ENCODE results near the gene LGI4.
"Not testable (repeated sequence)": the region's sequence is repeated elsewhere in the genome, so short reads cannot be mapped to it uniquely, and the experiment has no call there.

Gene LGI4

DNA sequence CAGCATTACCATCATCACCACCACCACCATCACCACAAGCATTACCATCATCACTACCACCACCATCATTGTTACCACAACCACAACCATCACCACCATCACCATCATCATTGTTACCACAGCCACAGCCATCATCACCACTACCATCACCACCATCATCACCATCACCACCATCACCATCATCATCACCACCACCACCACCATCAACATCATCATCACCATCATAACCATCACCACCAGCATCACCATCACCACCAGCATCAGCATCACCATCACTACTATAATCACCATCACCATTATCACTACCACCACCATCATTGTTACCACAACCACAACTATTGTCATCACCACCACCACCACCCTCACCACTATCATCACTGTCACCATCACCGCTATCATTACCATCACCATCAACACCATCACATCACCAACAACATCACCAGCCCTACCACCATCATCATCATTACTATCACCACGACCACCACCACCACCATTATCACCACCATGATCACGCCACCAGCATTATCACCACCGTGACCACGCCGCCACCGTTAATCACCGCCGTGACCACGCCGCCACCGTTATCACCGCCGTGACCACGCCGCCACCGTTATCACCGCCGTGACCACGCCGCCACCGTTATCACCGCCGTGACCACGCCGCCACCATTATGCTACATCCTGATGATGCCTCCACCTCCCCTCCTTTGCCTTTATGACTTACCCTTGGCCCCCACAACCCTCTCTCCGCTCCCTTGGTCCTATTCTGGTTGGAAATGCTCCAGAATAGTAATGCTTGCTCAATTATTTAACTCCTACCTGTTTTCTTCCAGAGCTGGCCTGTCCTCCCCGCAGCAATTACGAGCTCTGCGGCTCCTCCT is 29.2 kb downstream of the LGI4 start:
- no peak for DNase-seq

DNA sequence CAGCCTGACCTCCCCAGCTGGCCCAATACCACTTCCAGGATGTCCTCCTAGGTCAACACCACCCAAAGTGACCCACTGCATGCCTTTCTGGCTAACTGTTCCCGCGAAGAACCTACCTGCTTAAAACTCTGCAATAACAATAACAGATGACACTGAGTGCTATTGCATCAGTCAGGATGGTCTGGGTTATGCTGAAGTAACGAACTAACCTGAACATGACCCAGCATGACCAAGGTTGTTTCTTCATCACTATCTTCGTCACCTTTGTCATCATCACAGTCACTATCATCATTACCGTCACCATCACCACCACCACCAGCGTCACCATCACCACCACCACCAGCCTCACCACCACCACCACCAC is 29.8 kb downstream of the LGI4 start:
- DNase-seq: no peak

DNA sequence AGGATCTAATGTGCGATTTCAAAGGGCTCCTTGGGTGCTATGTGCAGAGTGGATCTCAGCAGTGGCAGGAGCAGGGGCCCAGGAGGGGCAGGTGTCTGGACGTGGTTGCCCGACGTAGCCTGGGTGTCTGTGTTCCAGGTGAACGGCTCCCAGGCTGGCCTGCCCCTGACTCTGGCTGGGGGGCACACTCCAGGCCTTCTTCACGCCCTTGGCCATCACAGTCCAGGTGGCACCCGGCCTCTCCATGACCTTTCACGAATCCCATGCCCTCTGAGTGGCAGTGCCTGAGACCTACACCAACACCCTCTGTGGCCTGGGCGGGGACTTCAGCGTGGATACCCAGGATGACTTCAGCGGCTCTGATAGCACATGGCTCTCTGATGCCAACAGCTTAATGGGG is 30.5 kb downstream of the LGI4 start:
- no peak for DNase-seq

DNA sequence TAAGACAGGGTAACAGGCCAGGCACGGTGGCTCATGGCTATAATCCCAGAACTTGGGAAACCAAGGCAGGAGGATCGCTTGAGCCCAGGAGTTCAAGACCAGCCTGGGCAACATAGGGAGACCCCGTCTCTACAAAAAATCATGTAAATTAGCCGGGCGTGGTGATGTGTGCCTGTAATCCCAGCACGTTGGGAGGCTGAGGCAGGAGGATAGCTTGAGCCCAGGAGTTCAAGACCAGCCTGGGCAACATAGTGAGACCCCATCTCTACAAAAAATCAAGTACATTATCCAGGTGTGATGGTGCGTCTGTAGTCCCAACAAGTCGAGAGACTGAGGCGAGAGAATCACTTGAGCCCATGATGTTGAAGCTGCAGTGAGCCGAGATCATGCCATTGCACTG is 31.2 kb downstream of the LGI4 start:
- DNase-seq: not testable (repeated sequence)

DNA sequence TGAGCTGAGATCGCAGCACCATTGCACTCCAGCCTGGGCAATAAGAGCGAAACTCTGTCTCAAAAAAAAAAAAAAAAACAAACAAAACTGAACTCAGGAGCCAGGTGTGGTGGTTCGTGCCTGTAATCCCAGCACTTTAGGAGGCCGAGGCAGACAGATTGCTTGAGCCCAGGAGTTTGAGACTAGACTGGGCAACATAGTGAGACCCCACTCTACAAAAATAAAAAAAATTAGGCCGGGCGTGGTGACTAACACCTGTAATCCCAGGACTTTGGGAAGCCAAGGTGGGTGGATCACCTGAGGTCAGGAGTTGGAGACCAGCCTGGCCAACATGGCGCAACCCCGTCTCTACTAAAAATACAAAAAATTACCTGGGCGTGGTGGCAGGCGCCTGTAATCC is 32.9 kb downstream of the LGI4 start:
- DNase-seq: not testable (repeated sequence)

DNA sequence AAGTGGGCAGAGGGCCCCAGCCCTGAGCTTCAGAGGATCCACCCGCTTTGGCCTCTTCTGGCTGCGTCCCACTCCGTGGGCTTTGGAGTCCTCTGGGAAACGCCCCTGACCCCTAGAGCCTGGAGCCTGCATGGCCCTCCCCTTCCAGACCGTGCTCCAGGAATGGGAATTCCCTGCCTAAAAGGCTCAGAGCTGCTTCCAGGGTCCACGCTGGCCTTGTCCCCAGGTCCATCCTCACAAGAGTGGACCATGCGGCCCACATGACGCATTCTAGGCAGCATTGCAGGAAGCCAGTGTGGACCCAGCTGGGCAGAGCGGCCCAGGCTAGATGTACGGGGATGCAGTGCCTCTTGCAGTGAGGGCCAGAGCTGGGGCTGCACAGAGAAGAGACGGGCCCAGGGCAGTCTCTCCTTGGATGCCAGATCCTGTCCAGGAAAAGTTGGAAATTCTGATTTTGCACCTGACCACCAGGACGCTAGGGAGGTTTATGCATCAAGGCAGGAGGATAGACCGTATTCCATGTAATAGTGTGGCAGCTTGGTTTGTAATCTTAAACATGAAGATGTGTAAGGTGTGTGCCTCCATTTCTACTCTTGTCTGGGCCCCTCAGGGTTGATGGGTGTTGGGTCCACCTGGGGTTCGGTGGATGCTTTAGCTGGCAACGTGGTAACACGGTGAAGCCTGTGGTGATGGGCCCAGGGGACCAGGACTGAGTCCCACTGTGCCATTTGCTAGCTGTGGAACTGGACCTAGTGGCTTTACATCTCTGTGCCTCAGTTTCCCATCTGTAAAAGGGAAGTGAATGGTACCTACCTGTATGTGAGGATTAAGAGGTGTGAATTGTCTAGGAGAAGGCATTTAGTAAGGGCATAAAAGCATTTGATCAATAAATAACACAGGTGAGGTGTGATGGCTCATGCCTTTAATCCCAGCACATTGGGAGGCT is 34.0 kb downstream of the LGI4 start:
- DNase-seq: no peak

DNA sequence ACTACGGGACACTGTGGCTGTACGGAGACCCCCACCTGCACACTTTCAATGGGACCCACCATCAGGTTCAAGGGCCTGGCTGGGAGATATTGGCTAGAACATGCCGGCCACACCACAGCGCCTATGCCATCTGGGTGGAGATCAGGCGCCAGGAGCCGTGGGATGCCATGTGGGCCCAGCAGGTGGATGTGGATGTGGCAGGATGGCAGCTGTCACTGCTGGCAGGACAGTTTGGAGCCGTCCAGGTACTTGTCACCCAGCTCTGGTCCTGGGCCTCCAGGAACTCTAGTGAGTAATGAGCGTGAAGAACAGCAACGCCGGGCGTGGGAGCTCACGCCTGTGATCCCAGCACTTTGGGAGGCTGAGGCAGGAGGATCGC is 35.0 kb downstream of the LGI4 start:
- DNase-seq: no peak

DNA sequence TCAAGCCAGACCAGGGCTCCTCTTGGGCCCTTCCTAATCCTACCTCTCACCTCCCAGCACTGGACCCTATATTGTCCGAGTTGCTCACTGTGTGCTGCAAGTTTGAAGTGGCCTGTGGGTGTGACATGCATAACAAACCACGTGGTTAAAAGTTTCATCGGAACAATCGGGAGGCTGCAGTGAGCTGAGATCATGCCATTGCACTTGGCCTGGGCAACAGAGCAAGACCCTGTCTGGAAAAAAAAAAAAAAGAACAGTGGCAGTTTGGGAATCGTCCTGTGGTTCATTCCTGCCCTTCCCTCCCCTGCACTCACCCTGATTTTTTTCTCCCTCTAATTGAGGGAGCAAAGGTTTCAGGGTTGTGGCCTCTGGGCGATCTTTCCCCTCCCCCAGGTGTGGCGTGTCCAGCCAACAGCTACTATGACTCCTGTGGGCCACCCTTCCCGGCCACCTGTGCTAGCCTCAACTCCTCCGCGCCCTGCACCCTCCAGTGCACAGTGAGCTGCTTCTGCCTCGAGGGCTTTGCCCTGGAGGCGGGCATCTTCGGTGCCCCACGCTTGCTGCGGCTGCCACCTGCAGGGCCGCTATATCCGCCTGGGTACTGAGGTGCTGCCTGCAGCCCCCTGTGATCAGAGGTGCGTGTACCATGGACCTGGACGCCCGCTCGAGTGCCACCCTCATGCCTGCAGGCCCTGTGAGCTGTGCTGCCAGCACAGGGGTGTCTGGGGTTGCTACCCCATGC is 35.5 kb downstream of the LGI4 start:
- no peak for DNase-seq

DNA sequence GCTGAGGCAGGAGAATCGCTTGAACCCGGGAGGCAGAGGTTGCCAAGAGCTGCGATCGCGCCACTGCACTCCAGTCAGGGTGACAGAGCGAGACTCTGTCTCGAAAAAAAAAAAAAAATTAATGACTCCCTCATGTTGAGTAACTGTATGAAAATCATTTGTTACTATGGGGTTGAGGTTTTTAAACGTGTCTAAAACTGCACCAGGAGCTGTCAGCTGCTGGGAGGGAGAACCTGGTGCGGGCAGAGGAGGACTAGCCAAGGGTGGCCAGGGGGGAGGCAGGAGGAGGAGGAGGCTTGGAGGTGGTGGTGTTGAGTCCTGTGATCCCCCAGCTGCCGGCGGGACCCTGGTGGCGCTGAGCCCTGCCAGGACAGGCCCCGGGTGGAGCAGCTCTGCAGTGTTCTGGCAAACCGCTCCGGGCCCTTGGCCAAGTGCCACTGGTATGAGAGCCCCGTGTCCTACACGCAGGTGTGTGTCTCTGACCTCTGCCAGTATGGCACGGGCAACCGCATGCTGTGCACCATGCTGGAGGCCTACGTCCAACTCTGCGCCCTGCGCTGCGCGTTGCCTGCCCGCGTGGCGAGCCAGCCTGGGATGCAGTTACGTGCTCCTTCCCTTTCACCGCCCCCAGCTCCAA is 36.3 kb downstream of the LGI4 start:
- no peak for DNase-seq

DNA sequence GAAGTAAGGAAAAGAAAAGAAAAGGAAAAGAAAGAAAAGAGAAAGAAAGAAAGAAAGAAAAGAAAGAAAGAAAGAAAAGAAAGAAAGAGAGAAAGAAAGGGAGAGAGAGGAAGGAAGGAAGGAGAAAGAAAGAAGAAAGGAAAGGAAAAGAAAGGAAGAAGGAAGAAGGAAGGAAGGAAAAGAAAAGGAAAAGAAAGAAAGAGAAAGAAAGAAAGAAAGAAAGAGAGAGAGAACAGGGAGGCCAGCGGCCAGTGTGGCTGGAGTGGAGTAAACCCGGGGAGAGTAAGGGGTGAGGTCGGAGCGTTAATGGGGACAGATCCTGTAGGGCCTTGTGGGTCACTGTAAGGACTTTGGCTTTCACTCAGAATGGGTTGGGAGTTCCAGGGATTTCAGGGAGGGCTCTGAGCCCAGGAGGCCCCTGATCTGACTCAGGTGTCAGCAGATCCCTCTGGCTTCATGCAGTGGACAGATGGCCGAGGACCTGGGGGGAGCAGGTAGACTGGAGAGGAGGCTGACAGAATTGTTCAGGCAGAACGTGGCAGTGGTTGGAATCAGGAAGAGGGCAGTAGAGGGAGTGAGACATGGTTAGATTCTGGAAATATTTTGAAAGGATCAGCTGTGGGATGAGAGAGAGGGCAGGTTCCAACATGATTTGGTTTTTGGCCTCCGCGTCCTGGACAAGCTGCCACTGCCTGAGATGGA is 39.0 kb downstream of the LGI4 start:
- DNase-seq: no peak

DNA sequence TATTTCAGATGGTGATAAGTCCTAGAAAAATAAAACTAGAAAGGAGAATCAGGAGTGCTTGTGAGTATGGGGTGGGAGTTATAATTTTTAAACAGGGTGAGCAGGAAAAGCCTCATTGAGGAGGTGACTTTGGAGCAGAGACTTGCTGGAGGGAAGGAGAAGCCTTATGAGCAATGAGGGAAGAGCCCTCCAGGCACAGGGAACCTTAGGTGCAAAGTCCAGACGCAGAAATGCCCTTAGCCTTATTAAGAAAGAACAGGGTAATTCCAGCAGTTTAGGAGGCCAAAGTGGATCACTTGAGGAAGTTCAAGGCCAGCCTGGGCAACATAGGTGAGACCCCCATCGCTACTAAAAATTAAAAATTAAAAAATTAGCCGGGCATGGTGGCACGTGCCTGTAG is 40.2 kb downstream of the LGI4 start:
- no peak for DNase-seq

DNA sequence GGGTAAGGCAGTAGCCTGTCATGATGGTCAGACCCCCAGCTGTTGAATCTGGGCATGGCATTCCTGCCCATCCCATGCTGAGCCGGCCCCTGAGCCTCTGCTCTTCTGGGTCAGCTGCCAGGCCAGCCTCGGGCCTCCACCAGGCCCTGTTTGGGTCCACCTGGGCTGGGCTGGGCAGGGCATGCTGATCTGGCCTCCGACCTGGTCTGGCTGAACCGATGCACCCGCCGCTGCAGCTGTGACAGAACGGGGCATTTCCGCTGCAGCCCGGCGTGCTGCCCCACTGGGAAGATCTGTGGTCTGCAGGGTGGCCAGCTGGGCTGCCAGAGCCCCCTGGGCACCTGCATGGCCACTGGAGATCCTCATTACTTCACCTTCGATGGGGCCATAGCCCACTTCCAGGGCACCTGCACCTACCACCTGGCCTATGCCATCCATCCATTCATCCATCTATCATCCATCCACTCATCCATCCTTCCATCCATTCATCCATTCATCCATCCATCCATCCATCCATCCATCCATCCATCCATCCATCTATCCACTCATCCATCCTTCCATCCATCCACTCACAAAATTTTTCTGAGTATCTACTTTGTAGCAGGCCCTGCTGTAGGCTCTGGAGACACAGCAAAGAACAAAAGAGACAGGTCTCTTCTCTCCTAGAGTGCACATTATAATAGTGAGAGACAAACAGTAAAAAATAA is 40.8 kb downstream of the LGI4 start:
- DNase-seq: no peak

DNA sequence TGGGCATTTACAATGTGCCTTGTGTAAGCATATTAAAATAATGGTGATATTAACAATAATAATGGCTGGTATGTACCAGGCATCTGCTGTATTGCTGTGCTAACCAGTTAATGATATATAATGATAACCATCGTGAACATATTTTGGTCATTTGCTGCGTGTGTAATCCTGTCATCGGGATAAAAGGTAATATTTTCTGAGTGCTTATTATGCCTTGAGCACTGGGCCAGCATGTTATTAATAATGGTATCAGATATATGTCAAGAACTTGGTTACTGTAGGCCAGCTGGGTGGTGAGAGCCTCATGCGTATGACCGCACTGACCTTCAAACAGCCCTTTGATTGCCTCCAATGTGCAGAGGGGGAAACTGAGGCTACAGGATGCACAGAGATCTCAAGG is 41.4 kb downstream of the LGI4 start:
- no peak for DNase-seq

DNA sequence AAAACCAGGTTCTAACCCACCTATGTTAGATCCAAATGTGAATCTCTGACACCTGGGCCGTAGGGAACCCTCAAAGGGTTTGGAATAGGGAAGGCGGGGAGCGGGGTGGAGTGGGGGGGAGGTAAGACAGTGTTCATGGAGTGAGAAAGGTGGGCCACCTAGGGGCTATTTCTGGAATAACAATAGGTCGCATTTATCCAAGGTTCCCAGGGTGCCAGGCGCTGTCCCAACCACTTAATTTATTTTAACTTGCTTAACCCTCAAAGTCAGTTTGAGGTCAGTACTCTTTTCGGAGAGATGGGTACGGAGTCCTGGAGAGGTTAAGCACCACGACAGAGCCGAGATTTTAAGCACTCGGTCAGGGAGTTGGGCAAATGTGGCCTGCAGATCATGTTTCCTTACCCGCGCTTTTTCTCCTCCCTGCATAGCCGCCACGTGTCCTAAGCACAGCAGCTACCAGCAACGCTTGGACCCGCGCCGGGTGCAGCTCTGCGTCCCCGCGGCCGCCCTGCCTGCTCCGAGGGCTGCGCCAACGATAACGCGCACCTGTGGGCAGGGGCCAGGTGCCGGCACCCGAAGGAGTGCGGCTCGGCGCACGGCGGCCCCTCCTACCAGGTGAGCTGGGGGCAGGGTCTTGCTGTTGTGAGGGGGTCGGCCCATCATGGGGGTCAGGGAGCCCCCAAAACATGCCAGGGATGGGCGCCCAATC is 44.2 kb downstream of the LGI4 start:
- peak; percentile 44 to 49 for DNase-seq

DNA sequence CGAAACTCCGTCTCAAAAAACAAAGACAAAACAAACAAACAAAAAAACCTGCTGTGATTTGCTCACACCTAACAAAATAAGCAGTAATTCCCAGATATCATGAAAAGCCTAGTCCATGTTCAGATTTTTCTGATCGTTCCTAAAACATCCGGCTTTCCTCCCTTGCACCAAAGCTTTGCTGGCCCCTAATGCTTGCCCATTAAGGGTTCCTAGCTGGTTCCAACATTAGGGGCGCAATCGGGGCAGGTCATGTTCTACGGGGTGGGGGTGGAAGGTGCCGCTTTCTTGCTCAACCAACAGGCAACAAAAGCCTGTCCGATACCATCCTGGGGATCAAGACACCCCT is 44.7 kb downstream of the LGI4 start:
- no peak for DNase-seq

DNA sequence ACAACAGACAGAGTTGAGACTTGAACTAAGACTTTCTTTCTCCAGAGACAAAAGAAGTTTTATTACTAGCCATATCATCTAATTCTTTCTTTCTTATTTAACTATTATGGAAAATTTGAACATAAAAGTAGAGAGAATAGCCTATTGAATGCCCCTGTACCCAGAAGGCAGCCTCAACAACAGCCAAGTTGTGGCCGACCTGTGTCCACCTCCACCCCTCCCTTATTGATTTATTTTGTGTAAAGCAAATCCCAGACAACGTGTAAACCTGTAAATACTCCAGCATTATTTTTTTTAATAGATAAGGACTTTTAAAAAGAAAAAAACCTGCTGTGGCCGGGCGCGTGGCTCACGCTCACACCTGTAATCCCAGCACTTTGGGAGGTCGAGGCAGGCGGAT is 45.3 kb downstream of the LGI4 start:
- DNase-seq: no peak

DNA sequence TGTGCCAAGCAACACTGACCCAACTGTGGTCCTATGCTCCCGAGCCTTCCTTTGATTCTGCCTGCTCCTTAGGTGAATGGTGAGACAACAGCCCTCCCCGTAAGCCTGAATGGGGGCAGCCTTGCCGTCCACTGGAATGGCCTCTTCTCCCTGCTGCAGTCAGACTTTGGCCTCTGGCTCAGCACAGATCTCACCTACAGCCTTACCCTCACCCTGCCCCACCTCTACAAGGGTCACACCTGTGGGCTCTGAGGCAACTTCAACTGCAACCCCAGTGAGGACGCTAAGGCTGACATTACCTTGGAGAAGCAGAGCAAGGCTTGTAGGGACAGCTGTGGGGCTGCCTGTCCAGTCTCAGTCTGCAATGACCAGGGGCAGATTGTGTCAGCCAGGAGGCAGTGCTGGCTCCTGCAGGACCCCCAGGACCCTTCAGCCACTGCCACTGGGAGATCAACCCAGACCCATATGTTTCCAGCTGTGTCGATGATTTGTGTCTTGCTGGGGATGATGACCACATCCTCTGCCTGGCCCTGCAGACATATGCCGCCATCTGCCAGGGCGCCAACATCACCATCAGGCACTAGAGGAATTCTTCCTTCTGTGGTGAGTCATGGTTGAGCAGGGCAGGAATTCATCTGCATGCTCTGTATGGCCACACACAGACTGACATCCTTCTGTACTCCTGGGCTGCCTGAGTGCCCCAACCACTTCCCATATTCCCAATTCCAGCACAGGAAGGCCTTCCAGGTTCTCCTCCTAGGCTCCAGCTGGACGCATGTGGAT is 46.5 kb downstream of the LGI4 start:
- DNase-seq: no peak

DNA sequence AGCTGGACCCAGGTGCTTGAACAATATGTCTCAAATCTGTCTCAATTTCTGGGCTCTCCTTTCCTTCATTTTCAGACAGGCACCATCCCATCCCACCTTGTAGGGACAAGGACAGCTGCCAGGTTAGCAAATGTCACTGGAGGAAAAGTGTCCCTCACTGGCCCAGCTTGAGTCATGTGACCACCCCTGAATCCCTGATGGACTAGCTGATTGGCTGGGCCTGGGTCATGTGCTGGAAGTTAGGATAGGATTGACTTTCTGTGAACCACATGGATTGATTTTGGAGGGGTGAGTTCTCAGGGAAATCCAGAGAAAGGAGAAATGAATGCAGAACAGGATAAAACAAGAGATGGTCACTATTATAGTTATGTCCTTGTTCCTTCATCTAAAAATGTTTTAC is 47.5 kb downstream of the LGI4 start:
- no peak for DNase-seq

DNA sequence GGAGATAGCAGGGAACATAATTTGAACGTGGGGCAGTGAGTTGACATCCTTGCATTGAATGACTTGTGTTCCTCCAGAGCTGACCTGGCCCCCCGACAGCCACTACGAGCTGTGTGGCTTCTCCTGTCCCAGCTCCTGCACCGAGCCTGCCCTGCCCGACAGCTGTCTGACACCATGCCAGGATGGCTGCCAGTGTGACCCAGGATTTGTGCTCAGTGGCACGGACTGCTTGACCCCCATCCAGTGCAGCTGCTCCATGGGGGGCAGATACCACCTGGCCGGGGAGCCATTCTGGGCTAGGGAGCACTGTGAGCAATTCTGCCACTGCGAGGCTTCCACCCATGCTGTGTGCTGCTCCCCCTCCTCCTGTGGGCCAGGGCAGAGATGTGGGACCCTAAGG is 48.4 kb downstream of the LGI4 start:
- DNase-seq: no peak

DNA sequence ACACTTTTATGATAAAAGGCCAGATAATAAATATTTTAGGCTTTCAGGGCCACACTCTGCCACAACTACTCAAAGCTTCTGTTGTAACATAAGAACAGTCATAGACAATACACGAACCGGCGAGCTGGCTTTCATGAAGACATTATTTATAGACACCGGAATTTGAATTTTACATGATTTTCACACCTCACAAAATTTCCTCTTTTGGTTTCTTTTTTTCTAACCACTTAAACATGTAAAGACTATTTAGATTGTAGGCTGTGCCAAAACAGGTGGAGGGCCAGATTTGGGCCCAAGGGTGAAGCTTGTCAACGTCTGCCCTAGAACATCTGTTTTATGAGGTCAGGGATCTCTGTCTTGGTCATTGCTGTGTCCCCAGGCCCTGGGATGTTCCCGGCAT is 48.9 kb downstream of the LGI4 start:
- no peak for DNase-seq
